WERI-Rb-1 (cell line): ENCODE data around the gene GMDS.
"Not testable (repeated sequence)": the region's sequence is repeated elsewhere in the genome, so short reads cannot be mapped to it uniquely, and the experiment has no call there.

Source experiments
- DNase-seq: peaks from one replicate; pipeline ENCODE4 v3.0.0-alpha.2; 2020
- H3K27ac ChIP-seq: fragments of 250-450 bp; sonication (Bioruptor Pico); 2 replicates; pipeline ENCODE4 v1.5.1; 2020; ENCODE audit warnings: mild to moderate bottlenecking, moderate library complexity
- H3K27me3 ChIP-seq: fragments of 250-450 bp; sonication (Bioruptor Pico); 2 replicates; pipeline ENCODE4 v1.5.1; 2021; ENCODE audit warnings: mild to moderate bottlenecking, low read depth, moderate library complexity; ENCODE audit not compliant: insufficient read depth, severe bottlenecking
- H3K36me3 ChIP-seq: fragments of 250-450 bp; sonication (Bioruptor Pico); 2 replicates; pipeline ENCODE4 v1.5.1; 2020; ENCODE audit warnings: mild to moderate bottlenecking, moderate library complexity
- H3K4me3 ChIP-seq: 2 replicates; pipeline ENCODE4 v1.5.1; 2011; ENCODE audit warnings: low read depth, mild to moderate bottlenecking, control low read depth, low read length
- H3K9me3 ChIP-seq: fragments of 250-450 bp; sonication (Bioruptor Pico); 2 replicates; pipeline ENCODE4 v1.5.1; 2021; ENCODE audit warnings: mild to moderate bottlenecking, moderate library complexity; ENCODE audit not compliant: severe bottlenecking
- CTCF ChIP-seq: IDR thresholded peaks from 2 replicates; pipeline ENCODE4 v1.5.1; 2011; ENCODE audit warnings: low read depth, mild to moderate bottlenecking, control low read depth, inconsistent platforms, low read length

GMDS gene

GRCh38 chr6:1670711-1671462, 574.5 kb downstream of the GMDS start:
- Histone ChIP-seq H3K4me3 (no peak overlapping the region), H3K27me3 (no peaks in the 10 kb centered on the region), H3K36me3 (no peaks in the 10 kb centered on the region), H3K27ac (no peak overlapping the region), H3K9me3 (no peaks in the 10 kb centered on the region)
- DNase-seq: no peak
- no peak for TF ChIP-seq CTCF

DNA sequence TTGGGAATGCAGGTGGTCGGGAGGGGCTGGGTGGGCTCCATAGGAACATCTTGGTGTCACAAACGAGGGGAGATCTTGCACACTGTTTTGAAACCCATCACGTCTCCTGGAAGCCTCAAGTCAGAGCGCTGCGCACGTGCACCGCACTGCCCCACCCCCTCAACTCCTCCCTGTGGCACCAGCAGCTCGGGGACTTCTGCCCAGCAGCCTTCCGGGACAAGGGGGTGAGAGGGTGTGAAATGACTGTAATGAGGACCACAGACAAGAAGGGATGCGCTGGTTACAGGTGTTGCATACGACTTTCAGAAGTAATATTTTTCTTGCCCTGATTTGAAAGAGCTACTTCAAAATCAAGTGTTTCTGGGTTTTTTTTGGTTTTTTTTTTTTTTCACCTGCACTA, 575.4 kb downstream of the GMDS start:
- Histone ChIP-seq H3K36me3 (no peaks in the 10 kb centered on the region), H3K4me3 (no peak overlapping the region), H3K9me3 (no peaks in the 10 kb centered on the region), H3K27me3 (no peaks in the 10 kb centered on the region), H3K27ac (no peak overlapping the region)
- no peak for TF ChIP-seq CTCF
- no peak for DNase-seq

- not testable (repeated sequence) for H3K27me3 ChIP-seq, H3K36me3 ChIP-seq, H3K4me3 ChIP-seq, DNase-seq, H3K27ac ChIP-seq, H3K9me3 ChIP-seq
Measured at GRCh38 chr6:1668456-1668855, 576.9 kb downstream of the GMDS start.

- DNase-seq: no peak
- no peak for TF ChIP-seq CTCF
Measured at GRCh38 chr6:1667805-1668175, 577.6 kb downstream of the GMDS start.

DNA sequence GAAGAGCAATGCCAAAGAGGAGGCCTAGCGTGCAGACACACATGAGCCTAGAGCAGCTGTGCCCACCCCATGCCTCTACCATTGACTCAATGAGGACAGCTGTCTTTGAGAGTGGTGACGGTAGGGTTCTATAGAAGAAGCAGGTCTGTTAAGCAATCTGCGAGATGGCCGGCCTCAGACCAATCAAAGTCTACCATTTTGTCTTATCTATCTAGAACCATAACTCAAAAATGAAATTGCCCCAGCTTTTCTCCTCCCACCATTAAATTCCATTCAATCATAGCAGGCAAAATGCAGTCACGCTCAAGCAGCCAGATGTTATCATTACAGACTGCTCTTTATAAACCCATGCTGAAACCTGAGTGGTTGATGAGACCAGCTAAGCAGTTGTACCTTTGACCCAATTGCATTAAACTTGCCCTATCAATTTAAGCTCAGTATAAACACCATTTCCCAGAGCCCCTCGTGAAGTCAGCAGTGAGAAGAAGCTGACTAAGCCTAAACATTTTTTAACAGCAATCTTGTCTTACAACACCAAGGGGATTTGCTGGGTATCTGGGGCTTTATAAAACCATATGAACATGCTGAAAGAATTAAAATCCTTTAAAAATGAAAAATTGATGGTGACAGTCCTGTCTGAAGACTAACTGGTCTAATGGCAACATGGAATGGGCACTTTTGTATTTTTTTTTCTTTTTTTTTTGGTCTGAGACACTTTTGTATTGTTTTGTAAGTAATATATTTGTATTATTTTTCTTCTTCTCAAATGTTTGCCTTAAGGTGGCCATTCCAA, 578.2 kb downstream of the GMDS start:
- TF ChIP-seq CTCF: no peak
- H3K36me3 ChIP-seq: no peaks in the 10 kb centered on the region
- H3K27ac ChIP-seq: no peak overlapping the region
- no peaks in the 10 kb centered on the region for H3K9me3 ChIP-seq
- no peak for DNase-seq
- no peaks in the 10 kb centered on the region for H3K27me3 ChIP-seq
- H3K4me3 ChIP-seq: no peak overlapping the region

More at GRCh38 chr6:1667805-1668175, 577.6 kb downstream of the GMDS start:
- H3K27ac ChIP-seq: no peak overlapping the region
- H3K36me3 ChIP-seq: no peaks in the 10 kb centered on the region
- no peaks in the 10 kb centered on the region for H3K27me3 ChIP-seq
- no peak overlapping the region for H3K4me3 ChIP-seq
- no peaks in the 10 kb centered on the region for H3K9me3 ChIP-seq

DNA sequence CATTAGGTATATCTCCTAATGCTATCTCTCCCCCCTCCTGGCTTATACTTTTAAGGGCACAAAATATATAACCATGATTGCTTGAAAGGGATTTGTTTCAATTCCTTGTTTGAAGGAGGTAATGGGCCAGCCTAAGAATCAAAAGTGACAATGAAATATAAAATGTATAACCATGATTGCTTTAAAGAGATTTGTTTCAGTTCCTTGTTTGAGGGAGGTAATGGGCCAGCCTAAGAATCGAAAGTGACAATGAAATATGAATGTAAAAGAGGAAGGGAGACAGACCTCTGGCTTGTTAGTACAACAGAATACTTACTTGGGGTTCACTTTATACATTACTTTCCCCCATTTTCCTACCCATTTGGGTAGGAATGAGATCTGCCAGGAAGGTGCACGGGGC, 580.2 kb downstream of the GMDS start:
- Histone ChIP-seq H3K27ac (no peak overlapping the region), H3K27me3 (no peaks in the 10 kb centered on the region), H3K4me3 (no peak overlapping the region), H3K9me3 (no peaks in the 10 kb centered on the region), H3K36me3 (no peaks in the 10 kb centered on the region)
- TF ChIP-seq CTCF: no peak
- no peak for DNase-seq
